GM19099 (cell line): ENCODE results near the gene ZP3.

Experiments used
- POLR2A ChIP-seq: IDR thresholded peaks from 3 replicates; pipeline ENCODE4 v1.6.1; 2011; ENCODE audit warnings: low read depth; ENCODE audit not compliant: insufficient read length; ENCODE audit errors: extremely low read depth

Gene ZP3

DNA sequence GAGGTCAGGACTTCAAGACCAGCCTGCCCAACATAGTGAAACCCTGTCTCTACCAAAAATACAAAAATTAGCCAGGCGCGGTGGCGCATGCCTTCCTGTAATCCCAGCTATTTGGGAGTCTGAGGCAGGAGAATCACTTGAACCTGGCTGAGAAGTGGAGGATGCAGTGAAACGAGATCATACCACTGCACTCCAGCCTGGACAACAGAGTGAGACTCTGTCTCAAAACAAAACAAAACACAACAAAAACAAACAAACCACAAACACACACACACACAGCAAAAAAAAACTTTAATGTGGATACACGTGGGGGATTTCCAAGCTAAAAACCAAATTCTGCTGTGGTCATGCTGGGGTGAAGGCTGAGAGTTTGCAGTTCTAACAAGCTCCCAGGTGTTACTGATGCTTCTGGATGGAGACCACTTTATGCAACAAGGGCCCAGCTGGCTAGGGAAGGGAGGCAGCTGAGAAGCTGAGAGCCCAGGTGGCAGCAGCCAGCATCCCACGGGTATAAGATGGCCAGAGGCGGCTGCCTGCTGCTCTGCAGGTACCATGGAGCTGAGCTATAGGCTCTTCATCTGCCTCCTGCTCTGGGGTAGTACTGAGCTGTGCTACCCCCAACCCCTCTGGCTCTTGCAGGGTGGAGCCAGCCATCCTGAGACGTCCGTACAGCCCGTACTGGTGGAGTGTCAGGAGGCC is at the start of gene ZP3:
TSS of gene ZP3 (plus strand) at position 538 of the 699 bp plus-strand sequence. CDS start at position 553, 15 bp downstream.
- no peak for TF ChIP-seq POLR2A

DNA sequence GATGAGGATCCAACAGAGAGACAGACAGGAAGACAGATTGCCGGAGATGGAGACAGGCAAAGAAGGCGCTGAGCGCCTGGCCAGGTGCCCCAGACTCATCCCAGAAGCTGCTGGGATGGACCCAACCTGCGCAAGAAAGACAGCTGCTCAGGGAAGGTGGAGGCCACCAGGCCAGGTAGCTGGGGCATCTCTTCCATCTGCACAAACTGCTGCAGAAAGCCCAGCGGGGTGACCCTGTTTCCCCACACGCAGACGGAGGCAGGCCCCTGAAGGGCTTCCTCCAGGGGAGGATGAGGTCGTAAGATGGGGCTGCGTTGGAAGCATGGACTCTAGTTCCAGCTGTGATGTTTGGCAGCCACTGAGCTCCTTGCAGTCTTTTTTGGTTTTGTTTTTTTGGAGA is 49.5 kb upstream of the ZP3 start:
- TF ChIP-seq POLR2A: no peak

- TF ChIP-seq POLR2A: no peak
Observed at GRCh38 chr7:76377186-76377918, 47.4 kb upstream of the ZP3 start.

GRCh38 chr7:76380623-76380966 is 44.2 kb upstream of the ZP3 start:
- no peak for TF ChIP-seq POLR2A

GRCh38 chr7:76381814-76382213 is 42.9 kb upstream of the ZP3 start:
- no peak for TF ChIP-seq POLR2A

DNA sequence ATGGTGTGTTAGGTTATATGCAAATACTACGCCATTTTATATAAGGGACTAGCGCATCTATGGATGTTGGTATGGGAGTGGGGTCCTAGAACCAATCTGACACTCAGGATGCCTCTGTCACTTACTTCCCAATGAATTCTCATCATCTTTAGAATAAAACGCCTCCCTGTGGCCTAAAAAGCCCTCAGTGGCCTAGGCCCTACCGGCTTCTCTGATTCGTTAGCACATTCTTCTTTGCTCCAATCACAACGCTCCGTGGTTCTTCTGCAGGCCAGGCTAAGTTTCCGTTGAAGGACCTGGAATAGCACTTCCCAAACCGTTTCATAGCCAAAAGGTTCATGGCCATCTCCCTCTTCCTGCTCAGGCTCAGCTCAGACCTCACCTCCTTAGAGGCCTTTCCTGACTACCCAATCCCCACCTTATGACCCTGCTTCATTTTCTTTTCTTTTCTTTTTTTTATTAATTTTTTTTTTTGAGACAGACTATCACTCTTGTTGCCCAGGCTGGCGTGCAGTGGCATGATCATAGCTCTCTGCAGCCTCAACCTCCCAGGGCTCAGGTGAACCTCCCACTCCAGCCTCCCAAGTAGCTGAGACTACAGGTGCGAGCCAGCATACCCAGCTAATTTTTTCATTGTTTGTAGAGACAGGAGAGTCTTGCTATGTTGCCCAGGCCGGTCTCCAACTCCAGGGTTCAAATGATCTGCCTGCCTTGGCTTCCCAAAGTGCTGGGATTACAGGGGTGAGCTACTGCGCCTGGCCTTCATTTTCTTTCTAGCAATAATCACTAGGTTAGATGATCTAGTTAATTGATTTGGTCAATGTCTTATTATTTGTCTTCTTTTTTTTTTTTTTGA is 41.4 kb upstream of the ZP3 start:
- TF ChIP-seq POLR2A: no peak

DNA sequence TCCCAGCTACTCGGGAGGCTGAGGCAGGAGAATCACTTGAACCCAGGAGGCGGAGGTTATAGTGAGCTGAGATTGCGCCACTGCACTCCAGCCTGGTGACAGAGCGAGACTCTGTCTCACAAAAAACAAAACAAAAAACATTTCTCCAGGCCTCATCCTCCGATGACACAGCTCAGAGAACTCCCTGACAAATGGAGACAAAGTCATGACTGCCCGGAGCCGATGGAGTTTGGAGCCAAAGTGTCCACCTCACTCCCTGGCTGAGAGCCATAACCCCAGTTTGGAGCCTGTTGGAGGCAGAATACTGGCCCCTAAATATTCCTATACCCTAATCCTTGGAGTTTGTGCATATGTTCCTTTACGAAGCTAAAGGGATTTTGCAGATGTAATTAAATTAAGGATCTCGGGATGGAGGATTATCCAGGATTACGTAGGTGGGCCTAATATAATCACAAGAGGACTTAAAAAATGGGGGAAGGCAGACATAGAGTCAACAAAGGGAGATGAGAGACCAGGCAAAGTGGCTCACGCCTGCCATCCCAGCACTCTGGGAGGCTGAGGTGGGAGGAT is 38.0 kb upstream of the ZP3 start:
- no peak for TF ChIP-seq POLR2A

DNA sequence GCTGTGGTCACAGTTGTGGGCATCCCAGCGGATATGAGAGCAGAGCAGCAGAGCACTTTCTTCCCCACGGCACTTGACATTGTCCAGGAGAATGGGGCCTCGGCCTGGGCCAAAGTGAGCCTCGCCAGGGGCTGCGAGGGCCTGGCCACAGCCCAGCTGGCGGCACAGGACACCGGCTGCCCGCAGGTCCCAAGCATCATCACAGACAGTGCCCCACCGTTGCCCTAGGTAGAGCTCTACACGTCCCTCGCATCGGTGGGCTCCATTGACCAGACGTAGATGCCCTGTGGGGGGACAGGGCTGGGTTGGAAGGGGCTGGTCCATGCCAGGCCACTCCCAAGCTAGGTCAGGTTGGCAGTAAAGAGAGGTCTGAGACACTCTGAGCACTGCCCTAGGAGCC is 34.7 kb upstream of the ZP3 start:
- TF ChIP-seq POLR2A: no peak

GRCh38 chr7:76392531-76393115 is 32.1 kb upstream of the ZP3 start:
- no peak for TF ChIP-seq POLR2A

DNA sequence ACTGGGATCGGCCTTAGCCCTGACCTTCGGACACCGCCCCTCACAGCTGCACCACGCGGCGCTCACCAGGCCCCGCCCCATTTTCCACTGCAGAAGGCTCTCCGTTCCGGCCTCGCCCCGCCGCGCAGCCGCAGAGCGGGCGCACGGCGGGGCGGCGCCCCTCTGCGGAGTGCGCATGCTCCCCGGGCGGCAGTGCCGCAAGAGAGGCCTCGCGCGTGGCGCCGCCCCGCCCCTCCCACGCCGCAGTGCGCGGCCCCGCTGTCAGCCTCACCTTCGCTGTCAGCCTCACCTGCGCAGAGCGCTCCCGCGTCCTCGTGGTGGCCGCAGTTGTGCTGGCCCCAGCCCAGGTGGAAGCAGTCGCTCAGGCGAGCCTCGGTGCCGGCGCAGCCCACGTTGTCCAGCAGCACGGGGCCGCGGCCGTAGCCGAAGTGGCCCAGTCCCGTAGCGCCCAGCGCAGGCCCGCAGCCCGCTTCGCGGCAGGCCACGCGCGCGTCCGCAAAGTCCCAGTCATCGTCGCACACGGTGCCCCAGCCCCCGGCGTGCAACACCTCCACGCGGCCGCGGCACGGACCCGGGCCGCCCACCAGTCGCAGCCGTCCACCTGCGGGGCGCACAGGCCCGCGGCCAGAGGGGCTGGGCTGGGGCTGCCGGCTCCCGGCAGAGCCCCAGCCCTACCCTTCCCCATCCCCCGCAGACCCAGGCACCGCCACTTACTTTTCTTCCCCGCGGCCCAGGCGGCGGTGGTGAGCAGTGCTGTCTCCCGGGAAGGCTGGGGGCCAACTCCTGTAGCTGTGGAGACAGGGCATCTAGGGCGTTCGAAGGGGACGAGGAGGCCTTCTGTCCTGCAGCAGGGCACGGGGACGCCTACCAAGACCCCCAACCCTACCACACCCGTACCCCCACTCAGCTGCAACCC is 31.4 kb upstream of the ZP3 start:
- TF ChIP-seq POLR2A: peak; percentile 76

GRCh38 chr7:76394957-76395356 is 29.8 kb upstream of the ZP3 start:
- no peak for TF ChIP-seq POLR2A

DNA sequence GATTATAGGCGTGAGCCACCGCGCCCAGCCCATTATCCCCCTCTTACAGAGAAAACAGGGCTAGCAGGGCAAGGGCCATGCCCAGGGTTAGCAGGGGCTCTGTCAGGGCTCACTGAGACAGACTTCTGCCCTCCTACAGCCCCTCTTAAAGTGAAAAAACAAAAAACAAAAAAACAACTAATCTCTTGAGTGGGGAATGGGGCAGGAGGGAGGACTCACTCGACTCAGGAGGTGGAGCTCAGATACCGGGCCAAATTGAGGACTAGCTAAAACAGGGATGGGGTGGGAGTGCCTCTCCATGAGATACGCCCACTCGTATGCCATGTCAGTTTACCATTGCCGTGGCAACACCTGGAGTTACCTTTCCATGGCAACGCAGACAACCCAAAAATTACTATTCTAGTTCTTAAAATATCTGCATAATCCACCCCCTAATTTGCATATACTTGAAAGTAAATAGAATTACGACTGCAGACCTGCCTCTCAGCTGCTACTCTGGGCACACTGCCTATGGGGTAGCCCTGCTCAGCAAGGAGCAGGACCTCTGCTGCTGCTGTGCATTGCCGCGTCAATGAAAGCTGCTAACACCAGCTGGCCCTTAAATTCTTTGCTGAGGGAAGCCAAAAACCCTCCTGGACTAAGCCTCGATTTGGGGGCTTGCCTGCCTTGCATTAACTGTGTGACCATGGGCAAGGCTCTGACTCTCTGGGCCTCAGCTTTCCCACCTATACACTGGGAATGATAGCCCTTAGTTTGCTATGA is 28.6 kb upstream of the ZP3 start:
- no peak for TF ChIP-seq POLR2A

DNA sequence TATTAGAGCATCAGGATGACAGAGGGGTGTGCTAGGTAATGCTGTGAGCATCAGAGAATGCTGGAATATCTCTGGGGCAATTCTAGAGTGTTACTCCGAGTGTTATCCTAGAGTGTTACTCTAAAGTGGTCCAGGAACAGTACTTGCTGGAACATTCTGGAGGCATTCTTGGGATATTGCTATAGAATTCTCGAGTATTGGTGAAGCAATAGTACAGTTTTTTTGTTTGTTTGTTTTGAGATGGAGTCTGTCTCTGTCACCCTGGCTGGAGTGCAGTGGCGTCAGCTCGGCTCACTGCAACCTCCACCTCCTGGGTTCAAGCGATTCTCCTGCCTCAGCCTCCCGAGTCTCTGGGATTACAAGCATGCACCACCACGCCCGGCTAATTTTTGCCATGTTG is 27.9 kb upstream of the ZP3 start:
- TF ChIP-seq POLR2A: no peak
